GM12878 (cell line): ENCODE results near the gene LIG4. TPM values are rescaled to one million over a fixed set of nuclear protein-coding genes. Genes with fewer than 3 reads are reported as not detected.
A peak's percentile ranks its signal among the peaks of the same experiment; 100 is the strongest.

Experiments used
- ATAC-seq: fragments of 200-7000 bp; cut with Tn5 transposase; 3 replicates; pipeline ENCODE4 v1.9.1; 2020; ENCODE audit warnings: mild to moderate bottlenecking, moderate library complexity
- BruUV-seq: library from RNA; stranded (reverse); fragments of 400-500 nt; replicated peaks from 2 replicates; lab custom pipeline; 2021; lab: Mats Ljungman, UMichigan
- CTCF ChIA-PET: fragments of 300-600 bp; sonication (Branson Sonifier 250); formaldehyde crosslinking; extraction: SDS; loops from one replicate; lab custom pipeline; 2021; ENCODE audit warnings: inconsistent platforms; lab: Yijun Ruan, JAX
- POLR2A ChIA-PET: fragments of 350-600 bp; formaldehyde crosslinking; extraction: SDS; loops from one replicate; lab custom pipeline; 2021; ENCODE audit warnings: inconsistent platforms; lab: Charles Lee
- RAD21 ChIA-PET: fragments of 300-600 bp; sonication (Branson Sonifier 250); formaldehyde crosslinking; loops from one replicate; lab custom pipeline; 2023; ENCODE audit warnings: antibody characterized with exemption; ENCODE audit not compliant: unreplicated experiment; lab: Charles Lee
- SMC1A ChIA-PET: fragments of 300-600 bp; sonication (Branson Sonifier 250); formaldehyde crosslinking; loops from one replicate; lab custom pipeline; 2023; ENCODE audit not compliant: unreplicated experiment, uncharacterized antibody; lab: Charles Lee
- DNase-seq: peaks from one replicate; pipeline ENCODE4 v3.0.0-alpha.2; 2011; ENCODE audit warnings: low read depth, low spot score
- FAIRE-seq: peaks from 3 replicates; lab custom pipeline; 2011; peaks lifted over from hg19 to GRCh38; lab: Jason Lieb, UNC
- H2AFZ ChIP-seq: 2 replicates; pipeline ENCODE4 v1.6.0; 2011; ENCODE audit warnings: low read depth, low read length, control low read depth; ENCODE audit not compliant: control insufficient read depth
- H3K27ac ChIP-seq: 2 replicates; pipeline ENCODE4 v1.5.1; 2011; ENCODE audit warnings: control low read depth; ENCODE audit not compliant: control insufficient read depth, insufficient read depth
- H3K27me3 ChIP-seq, 2 experiments: replicated peaks in 1 of 2; 2 replicates each; pipeline versions ENCODE4 v1.6.0 to v1.6.1; 2011; ENCODE audit warnings: low read length in 1 of 2; ENCODE audit not compliant: control insufficient read depth in 2 of 2, insufficient read depth in 2 of 2
- H3K36me3 ChIP-seq, 2 experiments: 2 replicates each; pipeline ENCODE4 v1.5.1; 2011; ENCODE audit warnings: low read length in 1 of 2; ENCODE audit not compliant: control insufficient read depth in 2 of 2, insufficient read depth in 2 of 2
- H3K4me1 ChIP-seq: 2 replicates; pipeline ENCODE4 v1.6.1; 2011; ENCODE audit warnings: mild to moderate bottlenecking, low read length, moderate library complexity, mixed read lengths; ENCODE audit not compliant: control insufficient read depth, insufficient read depth
- H3K4me2 ChIP-seq: 2 replicates; pipeline ENCODE4 v1.6.0; 2011; ENCODE audit warnings: control low read depth; ENCODE audit not compliant: control insufficient read depth, insufficient read depth
- H3K4me3 ChIP-seq: fragments of 200-600 bp; sonication (generic); 2 replicates; pipeline ENCODE4 v1.5.1; 2016
- H3K79me2 ChIP-seq: 2 replicates; pipeline ENCODE4 v1.6.0; 2011; ENCODE audit warnings: low read length; ENCODE audit not compliant: control insufficient read depth, insufficient read depth
- H3K9ac ChIP-seq: 2 replicates; pipeline ENCODE4 v1.8.0; 2011; ENCODE audit warnings: low read length, control low read depth, mixed read lengths; ENCODE audit not compliant: control insufficient read depth, insufficient read depth
- H3K9me3 ChIP-seq: replicated peaks from 3 replicates; pipeline ENCODE4 v1.5.1; 2011; ENCODE audit warnings: mild to moderate bottlenecking, low read length; ENCODE audit not compliant: control insufficient read depth, insufficient read depth
- H4K20me1 ChIP-seq: 2 replicates; pipeline ENCODE4 v1.6.0; 2011; ENCODE audit not compliant: control insufficient read depth, insufficient read depth
- ATF7 ChIP-seq: fragments of 450-650 bp; IDR thresholded peaks from 2 replicates; pipeline ENCODE4 v1.6.1; 2016; ENCODE audit warnings: low read depth, mild to moderate bottlenecking
- BCL11A ChIP-seq: IDR thresholded peaks from 2 replicates; pipeline ENCODE4 v1.6.1; 2011; ENCODE audit warnings: low read depth, low read length
- CUX1 ChIP-seq: IDR thresholded peaks from 2 replicates; pipeline ENCODE4 v1.6.1; 2012; ENCODE audit warnings: improper control_type of control experiment, low read depth, low read length; ENCODE audit not compliant: insufficient replicate concordance
- FOXK2 ChIP-seq: fragments of 450-650 bp; IDR thresholded peaks from 2 replicates; pipeline ENCODE4 v1.6.1; 2017; ENCODE audit warnings: mild to moderate bottlenecking, moderate library complexity
- GABPA ChIP-seq: IDR thresholded peaks from 2 replicates; pipeline ENCODE4 v1.6.1; 2014; ENCODE audit warnings: antibody characterized with exemption, low read depth, mild to moderate bottlenecking, inconsistent platforms
- HCFC1 ChIP-seq: fragments of 150-350 bp; IDR thresholded peaks from 2 replicates; pipeline ENCODE4 v1.6.1; 2014; ENCODE audit warnings: low read length
- NRF1 ChIP-seq: conservative IDR thresholded peaks from 2 replicates; pipeline ENCODE4 v1.6.1; 2011; ENCODE audit warnings: mild to moderate bottlenecking, low read depth, low read length, improper control_type of control experiment
- PKNOX1 ChIP-seq: fragments of 450-650 bp; IDR thresholded peaks from 2 replicates; pipeline ENCODE4 v1.6.1; 2016; ENCODE audit warnings: mild to moderate bottlenecking
- REST ChIP-seq: IDR thresholded peaks from 2 replicates; pipeline ENCODE4 v1.6.1; 2012; ENCODE audit warnings: mild to moderate bottlenecking, low read depth, low read length
- RUNX3 ChIP-seq: IDR thresholded peaks from 2 replicates; pipeline ENCODE4 v1.6.1; 2012; ENCODE audit warnings: low read length, inconsistent platforms
- WGBS: methylation state at CpG from one replicate; pipeline ENCODE4 v1.1.6; 2016; ENCODE audit warnings: low lambda C conversion rate; ENCODE audit not compliant: insufficient replicate concordance, insufficient coverage; ENCODE audit errors: missing lambda C conversion rate; 5-methylcytosine and 5-hydroxymethylcytosine counted together
- in situ Hi-C: fragments of 300-500 bp; cut with MboI; formaldehyde crosslinking; loops from 9 replicates; pipeline ENCODE4 v1.14.3; 2018; ENCODE audit warnings: mixed read lengths
- intact Hi-C: fragments of 100-400 bp; cut with micrococcal nuclease; formaldehyde crosslinking; loops from one replicate; pipeline ENCODE4 v1.14.2; 2022; ENCODE audit not compliant: unreplicated experiment
- polyA plus RNA-seq, 11 experiments: library from polyadenylated mRNA; depleted of rRNA in 4 of 11; unstranded in 6 of 11; stranded (reverse) in 5 of 11; fragments of >200 nt; fragmentation: Nextera tagmentation in 4 of 11; fragmentation: Illumina TruSeq in 1 of 11; extraction: Ambion mirVana in 4 of 11; extraction: Trizol in 1 of 11; gene quantifications; 1 replicate in 1 of 11; 2 replicates in 10 of 11; pipeline versions ENCODE4 v1.2.1 to v1.2.3, GENCODE V29; 2011 to 2016; ENCODE audit warnings: inconsistent platforms in 2 of 11, missing spikeins in 2 of 11, low read depth in 1 of 11
- total RNA-seq, 4 experiments: library from RNA; depleted of rRNA in 3 of 4; stranded (reverse); fragments of >200 nt in 3 of 4; fragmentation: Illumina TruSeq in 1 of 4; extraction: Trizol in 1 of 4; gene quantifications; 2 replicates each; pipeline versions ENCODE4 v1.2.1 to v1.2.3, GENCODE V29; 2013 to 2021
- TF ChIP-seq, protein P1 (sequence below): fragments of 450-650 bp; IDR thresholded peaks from 2 replicates; pipeline ENCODE4 v1.6.1; 2017; ENCODE audit warnings: borderline replicate concordance

LIG4 gene
- total and polyA plus RNA-seq, 10 of the 15 experiments (the other 5 are each of a cell fraction or from before 2014, with no cell fraction given), result 2.3 to 15.0 (median 8.5) TPM

DNA sequence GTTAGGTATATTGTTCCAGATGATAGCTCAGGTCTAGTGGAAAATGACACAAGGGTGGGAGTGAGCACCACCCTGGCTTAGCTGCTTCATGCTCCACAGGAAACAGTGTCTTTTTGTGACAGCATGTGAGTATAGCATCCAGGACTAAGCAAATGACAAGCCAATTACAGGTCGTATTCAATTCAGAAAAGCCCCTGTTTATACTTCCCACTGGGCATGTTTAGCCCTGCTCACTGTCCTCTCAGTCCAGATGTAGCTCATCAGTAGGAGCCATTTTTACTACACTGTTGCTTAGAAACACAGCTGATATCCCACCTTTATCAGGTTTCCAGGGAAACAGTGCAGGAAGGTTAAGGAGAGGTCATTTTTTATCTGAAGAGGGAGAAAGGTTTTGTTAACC is 10.8 kb upstream of the LIG4 start (continued):
- TF ChIP-seq, protein P1, sequence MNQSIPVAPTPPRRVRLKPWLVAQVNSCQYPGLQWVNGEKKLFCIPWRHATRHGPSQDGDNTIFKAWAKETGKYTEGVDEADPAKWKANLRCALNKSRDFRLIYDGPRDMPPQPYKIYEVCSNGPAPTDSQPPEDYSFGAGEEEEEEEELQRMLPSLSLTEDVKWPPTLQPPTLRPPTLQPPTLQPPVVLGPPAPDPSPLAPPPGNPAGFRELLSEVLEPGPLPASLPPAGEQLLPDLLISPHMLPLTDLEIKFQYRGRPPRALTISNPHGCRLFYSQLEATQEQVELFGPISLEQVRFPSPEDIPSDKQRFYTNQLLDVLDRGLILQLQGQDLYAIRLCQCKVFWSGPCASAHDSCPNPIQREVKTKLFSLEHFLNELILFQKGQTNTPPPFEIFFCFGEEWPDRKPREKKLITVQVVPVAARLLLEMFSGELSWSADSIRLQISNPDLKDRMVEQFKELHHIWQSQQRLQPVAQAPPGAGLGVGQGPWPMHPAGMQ, result no peak
- TF ChIP-seq FOXK2 (no peak), REST (no peak), ATF7 (no peak)
- TF ChIP-seq, all 136 proteins: peak for 0

GRCh38 chr13:108225440-108225839 is 10.1 kb upstream of the LIG4 start:
- RAD21 ChIA-PET, result interaction anchor here (1.0 to 1.2 kb wide), 2 partner anchors 114 to 670 kb away, joined by 3 read pairs; no protein-coding TSS in a partner anchor
- no peak for TF ChIP-seq GABPA
- TF ChIP-seq HCFC1, result no peak
- peak; percentile 15 for TF ChIP-seq CUX1
- TF ChIP-seq BCL11A, result no peak
- peak; percentile 19; the same call in 1 of the 2 replicates for TF ChIP-seq PKNOX1
- peak; percentile 73 for TF ChIP-seq RUNX3
- TF ChIP-seq FOXK2, result no peak
- no peak for TF ChIP-seq NRF1

More at GRCh38 chr13:108225440-108225839, 10.1 kb upstream of the LIG4 start:
- Histone ChIP-seq H2AFZ (no peak overlapping the region), H3K79me2 (peaks cover 56% of the 10 kb centered on the region), H4K20me1 (no peaks in the 10 kb centered on the region), H3K27me3 (no peaks in the 10 kb centered on the region), H3K27ac (no peak overlapping the region), H3K36me3 (peaks cover 0 to 4% of the 10 kb centered on the region in 2 experiments; a peak in 1 of 4 replicates), H3K4me3 (no peak overlapping the region), H3K4me2 (no peak overlapping the region), H3K9me3 (no peaks in the 10 kb centered on the region), H3K9ac (no peak overlapping the region), H3K4me1 (peaks cover 7% of the 10 kb centered on the region)
- BruUV-seq, result TSS peak; percentile 1
- ATAC-seq, result peak; percentile 73
- ChIA-PET POLR2A (no interaction called here), CTCF (interaction anchor here (1.2 kb wide), 1 partner anchor 44 kb away, joined by 10 read pairs; the partner anchor contains the start of gene TNFSF13B), SMC1A (interaction anchor here (0.7 to 1.6 kb wide), 4 partner anchors 12 to 670 kb away, joined by 3 to 5 read pairs (median 5); no protein-coding TSS in a partner anchor)
- no peak for DNase-seq
- 45% methylated on average over 1 of the region's 1 CpG for WGBS
- intact Hi-C loops, result loop anchor here (5.0 to 10.0 kb wide), 2 partner anchors 349 to 672 kb away; no protein-coding TSS in a partner anchor
- in situ Hi-C loops, result no loop called here
- peak; percentile 79 for FAIRE-seq
